Measurements from ENCODE around the gene FOSB. TPM values are rescaled to one million over a fixed set of nuclear protein-coding genes. Genes with fewer than 3 reads are reported as not detected.

The FOSB gene
- total and polyA plus RNA-seq, 2 donors (not counting 3 experiments of a cell fraction or from before 2014, with no cell fraction given): 2.0 to 10.7 TPM

- TSS peak; percentile 66 for BruUV-seq (replicated peaks)
- FAIRE-seq (no peak), DNase-seq (ENCODE audit: low read depth, low spot score) (peak; percentile 22)
- no peaks in the 10 kb centered on the region for H3K27me3 ChIP-seq (ENCODE audit: control insufficient read depth in 2 of 2, insufficient read depth in 2 of 2, low read length in 2 of 2)
- H2AFZ ChIP-seq (ENCODE audit: low read depth, low read length): peak overlapping the region; percentile 12
- H3K36me3 ChIP-seq (ENCODE audit: control insufficient read depth in 2 of 2, extremely low read depth in 1 of 2, insufficient read depth in 2 of 2, low read length in 2 of 2): no peaks in the 10 kb centered on the region
- H3K9ac ChIP-seq (replicated peaks; ENCODE audit: extremely low read depth, insufficient read depth, low read length): peak overlapping the region; percentile 88
- no peaks in the 10 kb centered on the region for H3K9me1 ChIP-seq (replicated peaks; ENCODE audit: control insufficient read depth, extremely low read depth, insufficient read depth, low read length)
- TF ChIP-seq JUN (IDR thresholded peaks at IDR 0.05; ENCODE audit: borderline replicate concordance, insufficient read depth, insufficient read length, low read depth) (no peak), MYC (IDR thresholded peaks at IDR 0.05; ENCODE audit: low read depth, low read length) (no peak), POLR2A (IDR thresholded peaks at IDR 0.05; ENCODE audit: low read depth, low read length) (no peak)
- dilution Hi-C loops (cut with MboI; ENCODE audit: extremely low pct_ligation_motif_present, low sequenced_read_pairs) (no loop called here), intact Hi-C loops (cut with micrococcal nuclease) (loop anchor here (1.0 kb wide), 3 partner anchors 12 to 35 kb away; partner anchors contain the start of gene FOSB)
- no peaks in the 10 kb centered on the region for H3K9me3 ChIP-seq (replicated peaks; ENCODE audit: control insufficient read depth, insufficient read depth, low read length)
- H3K27ac ChIP-seq (ENCODE audit: insufficient read depth, low read depth, low read length): peak overlapping the region; percentile 89
- H3K4me2 ChIP-seq (ENCODE audit: insufficient read depth, low read length): peak overlapping the region; percentile 60
- no peaks in the 10 kb centered on the region for H3K79me2 ChIP-seq (ENCODE audit: control insufficient read depth, insufficient read depth, low read length)
- H3K4me3 ChIP-seq (replicated peaks in 1 of 3; ENCODE audit: insufficient read depth in 1 of 3, low read depth in 1 of 3, low read length in 3 of 3): peak overlapping the region in 2 of 3 experiments; percentile 15 to 25
- H4K20me1 ChIP-seq (replicated peaks; ENCODE audit: control insufficient read depth, extremely low read depth, insufficient read depth, low read length): no peaks in the 10 kb centered on the region
- POLR2A ChIA-PET: no interaction called here
- H3K4me1 ChIP-seq (ENCODE audit: control insufficient read depth, extremely low read depth, insufficient read depth, low read length): peaks cover 17% of the 10 kb centered on the region
- CTCF ChIA-PET: interaction anchor here (8.6 kb wide), 1 partner anchor 36 kb away, joined by 891 read pairs; no protein-coding TSS in a partner anchor
Observed at GRCh38 chr19:45442778-45443461, 24.9 kb upstream of the FOSB start.

GRCh38 chr19:45443462-45444317 lies 24.1 kb upstream of the FOSB start:
- Histone ChIP-seq H3K27me3 (ENCODE audit: control insufficient read depth in 2 of 2, insufficient read depth in 2 of 2, low read length in 2 of 2) (no peaks in the 10 kb centered on the region), H3K4me3 (replicated peaks in 1 of 3; ENCODE audit: insufficient read depth in 1 of 3, low read depth in 1 of 3, low read length in 3 of 3) (peak overlapping the region in 2 of 3 experiments; percentile 25 to 39), H3K27ac (ENCODE audit: insufficient read depth, low read depth, low read length) (peak overlapping the region; percentile 89), H3K36me3 (ENCODE audit: control insufficient read depth in 2 of 2, extremely low read depth in 1 of 2, insufficient read depth in 2 of 2, low read length in 2 of 2) (no peaks in the 10 kb centered on the region), H3K4me2 (ENCODE audit: insufficient read depth, low read length) (peak overlapping the region; percentile 60), H3K9me3 (replicated peaks; ENCODE audit: control insufficient read depth, insufficient read depth, low read length) (no peaks in the 10 kb centered on the region), H2AFZ (ENCODE audit: low read depth, low read length) (peak overlapping the region; percentile 12), H3K79me2 (ENCODE audit: control insufficient read depth, insufficient read depth, low read length) (no peaks in the 10 kb centered on the region), H3K4me1 (ENCODE audit: control insufficient read depth, extremely low read depth, insufficient read depth, low read length) (peaks cover 17% of the 10 kb centered on the region), H4K20me1 (replicated peaks; ENCODE audit: control insufficient read depth, extremely low read depth, insufficient read depth, low read length) (no peaks in the 10 kb centered on the region), H3K9me1 (replicated peaks; ENCODE audit: control insufficient read depth, extremely low read depth, insufficient read depth, low read length) (no peaks in the 10 kb centered on the region), H3K9ac (replicated peaks; ENCODE audit: extremely low read depth, insufficient read depth, low read length) (peak overlapping the region; percentile 88)
- peak; percentile 98 for FAIRE-seq
- POLR2A ChIA-PET: no interaction called here
- dilution Hi-C loops (cut with MboI; ENCODE audit: extremely low pct_ligation_motif_present, low sequenced_read_pairs): no loop called here
- TF ChIP-seq POLR2A (IDR thresholded peaks at IDR 0.05; ENCODE audit: low read depth, low read length) (peak; percentile 44), FOS (IDR thresholded peaks at IDR 0.05; ENCODE audit: borderline replicate concordance, insufficient read depth, low read length) (peak; percentile 90), MYC (IDR thresholded peaks at IDR 0.05; ENCODE audit: low read depth, low read length) (no peak), EZH2 (IDR thresholded peaks at IDR 0.05; ENCODE audit: borderline replicate concordance, low read depth, low read length, severe bottlenecking) (no peak), JUN (IDR thresholded peaks at IDR 0.05; ENCODE audit: borderline replicate concordance, insufficient read depth, insufficient read length, low read depth) (peak; percentile 67), MAX (IDR thresholded peaks at IDR 0.05; ENCODE audit: insufficient read depth, insufficient read length) (no peak), GATA2 (IDR thresholded peaks at IDR 0.05; ENCODE audit: insufficient read depth, insufficient read length, low read depth, low read length) (no peak), POLR2AphosphoS5 (IDR thresholded peaks at IDR 0.05; ENCODE audit: insufficient read depth, low read depth, low read length) (peak; percentile 93), CTCF (IDR thresholded peaks at IDR 0.05; ENCODE audit: extremely low read depth in 1 of 2, insufficient read depth in 1 of 2, low read depth in 1 of 2, low read length in 2 of 2) (no peak)
- intact Hi-C loops (cut with micrococcal nuclease): loop anchor here (1.0 kb wide), 3 partner anchors 12 to 35 kb away; partner anchors contain the start of gene FOSB
- peak; percentile 93 for DNase-seq (ENCODE audit: low read depth, low spot score)
- CTCF ChIA-PET: interaction anchor here (8.6 kb wide), 1 partner anchor 35 kb away, joined by 891 read pairs; no protein-coding TSS in a partner anchor
- TSS peak; percentile 69 for BruUV-seq (replicated peaks)

Data from endothelial cell of umbilical vein (primary cell).